GM12878 (cell line): ENCODE data around the gene DNASE1L1. TPM values are rescaled to one million over a fixed set of nuclear protein-coding genes. Genes with fewer than 3 reads are reported as not detected.
A peak's percentile ranks its signal among the peaks of the same experiment; 100 is the strongest.

Experiments
- ATF7 ChIP-seq: fragments of 450-650 bp; IDR thresholded peaks from 2 replicates; pipeline ENCODE4 v1.6.1; 2016; ENCODE audit warnings: low read depth, mild to moderate bottlenecking
- BACH1 ChIP-seq: fragments of 450-650 bp; IDR thresholded peaks from 2 replicates; pipeline ENCODE4 v1.6.1; 2017; ENCODE audit warnings: mild to moderate bottlenecking, borderline replicate concordance
- BCL11A ChIP-seq: IDR thresholded peaks from 2 replicates; pipeline ENCODE4 v1.6.1; 2011; ENCODE audit warnings: low read depth, low read length
- CEBPB ChIP-seq, 2 experiments: fragments of 150-350 bp in 1 of 2; IDR thresholded peaks; 2 replicates each; pipeline ENCODE4 v1.6.1; 2012 to 2014; ENCODE audit warnings: low read depth in 2 of 2, low read length in 2 of 2, borderline replicate concordance in 1 of 2, inconsistent platforms in 1 of 2
- FOS ChIP-seq: IDR thresholded peaks from 3 replicates; pipeline ENCODE4 v1.6.1; 2011; ENCODE audit warnings: borderline replicate concordance; ENCODE audit not compliant: insufficient read length; ENCODE audit errors: extremely low read depth
- GATAD2B ChIP-seq: fragments of 450-650 bp; conservative IDR thresholded peaks from 2 replicates; pipeline ENCODE4 v1.6.1; 2017; ENCODE audit warnings: low read depth, mild to moderate bottlenecking, moderate library complexity
- HDAC6 ChIP-seq: fragments of 200-600 bp; sonication (generic); IDR thresholded peaks from one replicate; pipeline ENCODE4 v1.8.0; 2017; ENCODE audit warnings: antibody characterized with exemption; ENCODE audit not compliant: unreplicated experiment
- KDM1A ChIP-seq: fragments of 200-600 bp; sonication (generic); IDR thresholded peaks from 2 replicates; pipeline ENCODE4 v1.6.1; 2016; ENCODE audit warnings: borderline replicate concordance
- PAX5 ChIP-seq: IDR thresholded peaks from 2 replicates; pipeline ENCODE4 v1.6.1; 2011; ENCODE audit warnings: low read depth, low read length, borderline replicate concordance
- PRDM15 ChIP-seq: fragments of 450-650 bp; formaldehyde crosslinking; IDR thresholded peaks from 2 replicates; pipeline ENCODE4 v1.4.0; 2020; ENCODE audit warnings: mild to moderate bottlenecking, moderate library complexity
- RELA ChIP-seq: fragments of 450-650 bp; IDR thresholded peaks from 2 replicates; pipeline ENCODE4 v1.8.0; 2014; ENCODE audit warnings: borderline replicate concordance; ENCODE audit not compliant: partially characterized antibody
- SREBF1 ChIP-seq: IDR thresholded peaks from 2 replicates; pipeline ENCODE4 v1.6.1; 2012; ENCODE audit warnings: mild to moderate bottlenecking, low read length
- STAT1 ChIP-seq: fragments of 450-650 bp; conservative IDR thresholded peaks from 2 replicates; pipeline ENCODE4 v1.6.1; 2014; ENCODE audit warnings: antibody characterized with exemption, mild to moderate bottlenecking
- STAT3 ChIP-seq: IDR thresholded peaks from 2 replicates; pipeline ENCODE4 v1.6.1; 2011; ENCODE audit warnings: low read depth, low read length, improper control_type of control experiment
- TAF1 ChIP-seq: IDR thresholded peaks from 2 replicates; pipeline ENCODE4 v1.6.1; 2011; ENCODE audit warnings: mild to moderate bottlenecking, low read depth, low read length, borderline replicate concordance
- TCF7 ChIP-seq: IDR thresholded peaks from 2 replicates; pipeline ENCODE4 v1.6.1; 2014; ENCODE audit warnings: antibody characterized with exemption, borderline replicate concordance
- YBX1 ChIP-seq: fragments of 450-650 bp; IDR thresholded peaks from 2 replicates; pipeline ENCODE4 v1.6.1; 2016; ENCODE audit warnings: antibody characterized with exemption
- YY1 ChIP-seq: IDR thresholded peaks from 2 replicates; pipeline ENCODE4 v1.6.1; 2011; ENCODE audit warnings: low read depth, mild to moderate bottlenecking, low read length
- ZBTB33 ChIP-seq: fragments of 450-650 bp; IDR thresholded peaks from 2 replicates; pipeline ENCODE4 v1.6.1; 2017; ENCODE audit warnings: mild to moderate bottlenecking
- ZNF622 ChIP-seq: fragments of 450-650 bp; IDR thresholded peaks from 2 replicates; pipeline ENCODE4 v1.6.1; 2017; ENCODE audit warnings: mild to moderate bottlenecking, inconsistent platforms
- ZSCAN29 ChIP-seq: fragments of 450-650 bp; IDR thresholded peaks from 2 replicates; pipeline ENCODE4 v1.6.1; 2017; ENCODE audit warnings: mild to moderate bottlenecking, moderate library complexity
- polyA plus RNA-seq, 11 experiments: library from polyadenylated mRNA; depleted of rRNA in 4 of 11; unstranded in 6 of 11; stranded (reverse) in 5 of 11; fragments of >200 nt; fragmentation: Nextera tagmentation in 4 of 11; fragmentation: Illumina TruSeq in 1 of 11; extraction: Ambion mirVana in 4 of 11; extraction: Trizol in 1 of 11; gene quantifications; 1 replicate in 1 of 11; 2 replicates in 10 of 11; pipeline versions ENCODE4 v1.2.1 to v1.2.3, GENCODE V29; 2011 to 2016; ENCODE audit warnings: inconsistent platforms in 2 of 11, missing spikeins in 2 of 11, low read depth in 1 of 11
- total RNA-seq, 4 experiments: library from RNA; depleted of rRNA in 3 of 4; stranded (reverse); fragments of >200 nt in 3 of 4; fragmentation: Illumina TruSeq in 1 of 4; extraction: Trizol in 1 of 4; gene quantifications; 2 replicates each; pipeline versions ENCODE4 v1.2.1 to v1.2.3, GENCODE V29; 2013 to 2021
- TF ChIP-seq, protein P1 (sequence below): fragments of 450-650 bp; IDR thresholded peaks from 2 replicates; pipeline ENCODE4 v1.6.1; 2017; ENCODE audit warnings: mild to moderate bottlenecking, low read depth, inconsistent platforms; ENCODE audit not compliant: poor library complexity, severe bottlenecking
- TF ChIP-seq, protein P2 (sequence below): fragments of 450-650 bp; IDR thresholded peaks from 2 replicates; pipeline ENCODE4 v1.6.1; 2014; ENCODE audit warnings: mild to moderate bottlenecking

DNASE1L1 gene
- total and polyA plus RNA-seq, 10 of the 15 experiments (the other 5 are each of a cell fraction or from before 2014, with no cell fraction given), result 0.60 to 22.7 (median 6.8) TPM

- TF ChIP-seq, protein P1, sequence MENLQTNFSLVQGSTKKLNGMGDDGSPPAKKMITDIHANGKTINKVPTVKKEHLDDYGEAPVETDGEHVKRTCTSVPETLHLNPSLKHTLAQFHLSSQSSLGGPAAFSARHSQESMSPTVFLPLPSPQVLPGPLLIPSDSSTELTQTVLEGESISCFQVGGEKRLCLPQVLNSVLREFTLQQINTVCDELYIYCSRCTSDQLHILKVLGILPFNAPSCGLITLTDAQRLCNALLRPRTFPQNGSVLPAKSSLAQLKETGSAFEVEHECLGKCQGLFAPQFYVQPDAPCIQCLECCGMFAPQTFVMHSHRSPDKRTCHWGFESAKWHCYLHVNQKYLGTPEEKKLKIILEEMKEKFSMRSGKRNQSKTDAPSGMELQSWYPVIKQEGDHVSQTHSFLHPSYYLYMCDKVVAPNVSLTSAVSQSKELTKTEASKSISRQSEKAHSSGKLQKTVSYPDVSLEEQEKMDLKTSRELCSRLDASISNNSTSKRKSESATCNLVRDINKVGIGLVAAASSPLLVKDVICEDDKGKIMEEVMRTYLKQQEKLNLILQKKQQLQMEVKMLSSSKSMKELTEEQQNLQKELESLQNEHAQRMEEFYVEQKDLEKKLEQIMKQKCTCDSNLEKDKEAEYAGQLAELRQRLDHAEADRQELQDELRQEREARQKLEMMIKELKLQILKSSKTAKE, result no peak
- TF ChIP-seq FOS (no peak), YBX1 (no peak), PRDM15 (CRISPR knock-in tag) (no peak), YY1 (peak; percentile 7; the same call in 1 of the 2 replicates), ZSCAN29 (no peak), GATAD2B (0 out of 2 replicates have a peak, but pooled peaks have one; percentile 7), TCF7 (no peak), STAT3 (no peak), CEBPB (IDR thresholded peaks at IDR 0.05; ENCODE audit: borderline replicate concordance in 1 of 2, low read depth in 2 of 2, low read length in 2 of 2) (no peak), ZNF622 (no peak), RELA (no peak), BACH1 (no peak), ATF7 (no peak), HDAC6 (peak; percentile 81), KDM1A (no peak), BCL11A (no peak), SREBF1 (no peak), TAF1 (no peak), ZBTB33 (no peak), PAX5 (no peak), STAT1 (no peak)
- TF ChIP-seq, protein P2, sequence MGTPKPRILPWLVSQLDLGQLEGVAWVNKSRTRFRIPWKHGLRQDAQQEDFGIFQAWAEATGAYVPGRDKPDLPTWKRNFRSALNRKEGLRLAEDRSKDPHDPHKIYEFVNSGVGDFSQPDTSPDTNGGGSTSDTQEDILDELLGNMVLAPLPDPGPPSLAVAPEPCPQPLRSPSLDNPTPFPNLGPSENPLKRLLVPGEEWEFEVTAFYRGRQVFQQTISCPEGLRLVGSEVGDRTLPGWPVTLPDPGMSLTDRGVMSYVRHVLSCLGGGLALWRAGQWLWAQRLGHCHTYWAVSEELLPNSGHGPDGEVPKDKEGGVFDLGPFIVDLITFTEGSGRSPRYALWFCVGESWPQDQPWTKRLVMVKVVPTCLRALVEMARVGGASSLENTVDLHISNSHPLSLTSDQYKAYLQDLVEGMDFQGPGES, result no peak
Observed at GRCh38 chrX:154398668-154399526, 10.2 kb downstream of the DNASE1L1 start (continued).
